Ishikawa (cell line): ENCODE measurements around the gene FMOD.

Source experiments
- EGR1 ChIP-seq: IDR thresholded peaks from 2 replicates; pipeline ENCODE4 v1.6.1; 2012
- EP300 ChIP-seq: IDR thresholded peaks from 2 replicates; pipeline ENCODE4 v1.6.1; 2012; ENCODE audit warnings: borderline replicate concordance
- FOXM1 ChIP-seq: IDR thresholded peaks from 2 replicates; pipeline ENCODE4 v1.6.1; 2012; ENCODE audit warnings: low read depth, borderline replicate concordance
- RAD21 ChIP-seq: IDR thresholded peaks from 2 replicates; pipeline ENCODE4 v1.6.1; 2012; ENCODE audit warnings: low read depth
- REST ChIP-seq: IDR thresholded peaks from 2 replicates; pipeline ENCODE4 v1.6.1; 2012; ENCODE audit warnings: low read depth, mild to moderate bottlenecking
- TAF1 ChIP-seq: IDR thresholded peaks from 2 replicates; pipeline ENCODE4 v1.6.1; 2012; ENCODE audit warnings: low read depth, mild to moderate bottlenecking
- TCF12 ChIP-seq: IDR thresholded peaks from 2 replicates; pipeline ENCODE4 v1.6.1; 2012; ENCODE audit warnings: low read depth
- USF1 ChIP-seq: IDR thresholded peaks from 2 replicates; pipeline ENCODE4 v1.6.1; 2012
- YY1 ChIP-seq: IDR thresholded peaks from 2 replicates; pipeline ENCODE4 v1.6.1; 2012; ENCODE audit warnings: low read depth

DNA sequence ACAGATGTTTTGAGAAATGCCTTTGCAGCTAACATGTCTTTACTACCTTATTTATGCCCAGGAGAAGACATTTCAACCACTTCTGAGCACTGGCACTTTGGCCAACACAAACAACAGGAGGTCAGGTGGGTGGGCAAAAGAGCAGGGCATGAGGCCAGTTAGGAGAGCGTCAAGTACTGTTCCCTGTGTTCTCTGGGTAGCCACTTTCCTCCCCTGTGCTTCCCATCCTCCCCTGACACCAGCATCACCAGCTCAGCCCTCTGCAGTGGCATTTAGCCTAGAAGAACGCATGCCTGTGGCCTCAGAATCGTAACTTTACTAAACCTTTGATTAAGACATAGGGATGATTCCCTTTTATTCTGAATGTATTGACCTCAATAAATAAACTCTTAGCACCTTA is 27.3 kb downstream of the FMOD start:
- TF ChIP-seq RAD21: no peak
- no peak for TF ChIP-seq TAF1
- no peak for TF ChIP-seq EGR1
- no peak for TF ChIP-seq FOXM1
- TF ChIP-seq YY1: no peak
- TF ChIP-seq USF1: no peak
- TF ChIP-seq TCF12: no peak
- no peak for TF ChIP-seq EP300
- TF ChIP-seq REST: no peak
